D721Med (cell line): Measurements from ENCODE around the gene CRIM1.
A peak's percentile ranks its signal among the peaks of the same experiment; 100 is the strongest.

Experiments
- DNase-seq: peaks from one replicate; pipeline ENCODE4 v3.0.0; 2011; ENCODE audit warnings: low spot score; ENCODE audit not compliant: insufficient read length
- FAIRE-seq: peaks from 2 replicates; lab custom pipeline; 2011; peaks lifted over from hg19 to GRCh38; lab: Jason Lieb, UNC
- CTCF ChIP-seq: IDR thresholded peaks from 2 replicates; pipeline ENCODE4 v1.5.1; 2012; ENCODE audit warnings: mild to moderate bottlenecking, control low read depth; ENCODE audit not compliant: insufficient read depth; ENCODE audit errors: missing control alignments

The CRIM1 gene

GRCh38 chr2:36559221-36559942 lies 203.8 kb downstream of the CRIM1 start:
- FAIRE-seq = peak; percentile 94
- DNase-seq = no peak

GRCh38 chr2:36560726-36561125 lies 205.1 kb downstream of the CRIM1 start:
- DNase-seq (no peak), FAIRE-seq (no peak)
- no peak for TF ChIP-seq CTCF

More at GRCh38 chr2:36559221-36559942, 203.8 kb downstream of the CRIM1 start:
- no peak for TF ChIP-seq CTCF

GRCh38 chr2:36561237-36561944 lies 205.8 kb downstream of the CRIM1 start:
- FAIRE-seq (no peak), DNase-seq (no peak)
- TF ChIP-seq CTCF = no peak

- TF ChIP-seq CTCF = no peak
- no peak for DNase-seq
- no peak for FAIRE-seq
Measured at GRCh38 chr2:36562240-36562639, 206.7 kb downstream of the CRIM1 start.

- DNase-seq = no peak
- no peak for FAIRE-seq
- no peak for TF ChIP-seq CTCF
Measured at GRCh38 chr2:36562973-36563532, 207.5 kb downstream of the CRIM1 start.

- DNase-seq (no peak), FAIRE-seq (no peak)
- no peak for TF ChIP-seq CTCF
Measured at GRCh38 chr2:36564377-36564930, 208.9 kb downstream of the CRIM1 start.
